A673 (cell line): ENCODE results near the gene DGKA. TPM values are rescaled to one million over a fixed set of nuclear protein-coding genes. Genes with fewer than 3 reads are reported as not detected.

Experiments
- BruUV-seq: library from RNA; stranded (reverse); fragments of 400-500 nt; replicated peaks from 2 replicates; lab custom pipeline; 2021; lab: Mats Ljungman, UMichigan
- CTCF ChIA-PET: fragments of 300-600 bp; sonication (Branson Sonifier 250); formaldehyde crosslinking; loops from one replicate; lab custom pipeline; 2022; ENCODE audit warnings: antibody characterized with exemption; lab: Charles Lee
- POLR2A ChIA-PET: fragments of 300-600 bp; sonication (Branson Sonifier 250); formaldehyde crosslinking; loops from one replicate; lab custom pipeline; 2022; ENCODE audit warnings: antibody characterized with exemption; ENCODE audit not compliant: low non-redundant PET; lab: Charles Lee
- DNase-seq: peaks from one replicate; pipeline ENCODE4 v3.0.0-alpha.2; 2015; ENCODE audit warnings: low spot score
- H3K27ac ChIP-seq: fragments of 200-600 bp; sonication (generic); 2 replicates; pipeline ENCODE4 v1.5.1; 2016; ENCODE audit warnings: mixed run types, low read depth, mild to moderate bottlenecking, mixed read lengths, antibody characterized with exemption, low read length; ENCODE audit not compliant: poor library complexity, severe bottlenecking
- H3K27me3 ChIP-seq: fragments of 200-600 bp; sonication (generic); replicated peaks from 2 replicates; pipeline ENCODE4 v1.6.1; 2017; ENCODE audit warnings: mixed run types, low read depth, mild to moderate bottlenecking, mixed read lengths, antibody characterized with exemption, low read length; ENCODE audit not compliant: insufficient read depth, poor library complexity
- H3K36me3 ChIP-seq: fragments of 200-600 bp; sonication (generic); 2 replicates; pipeline ENCODE4 v1.6.1; 2016; ENCODE audit warnings: mixed run types, mild to moderate bottlenecking, mixed read lengths, antibody characterized with exemption, low read length; ENCODE audit not compliant: insufficient read depth, poor library complexity, severe bottlenecking
- H3K4me1 ChIP-seq: fragments of 200-600 bp; sonication (generic); 2 replicates; pipeline ENCODE4 v1.6.1; 2017; ENCODE audit warnings: mixed run types, mild to moderate bottlenecking, mixed read lengths, antibody characterized with exemption, low read length; ENCODE audit not compliant: insufficient read depth, poor library complexity, severe bottlenecking
- H3K4me3 ChIP-seq: fragments of 200-600 bp; sonication (generic); 2 replicates; pipeline ENCODE4 v1.5.1; 2016; ENCODE audit warnings: low read depth, mixed run types, mild to moderate bottlenecking, mixed read lengths, low read length; ENCODE audit not compliant: poor library complexity, severe bottlenecking
- H3K9me3 ChIP-seq: fragments of 200-600 bp; sonication (generic); 2 replicates; pipeline ENCODE4 v1.6.1; 2016; ENCODE audit warnings: mixed run types, low read depth, mild to moderate bottlenecking, mixed read lengths, antibody characterized with exemption, low read length; ENCODE audit not compliant: poor library complexity, severe bottlenecking
- EZH2 ChIP-seq: fragments of 200-600 bp; sonication (generic); IDR thresholded peaks from 2 replicates; pipeline ENCODE4 v1.6.1; 2017; ENCODE audit warnings: borderline replicate concordance, low read depth, mild to moderate bottlenecking, mixed read lengths, antibody characterized with exemption, low read length; ENCODE audit not compliant: poor library complexity, severe bottlenecking
- intact Hi-C: fragments of 100-400 bp; cut with micrococcal nuclease; formaldehyde crosslinking; loops from one replicate; pipeline ENCODE4 v1.10.0; 2022; ENCODE audit not compliant: unreplicated experiment
- total RNA-seq: library from RNA; stranded (reverse); gene quantifications from 2 replicates; pipeline ENCODE4 v1.2.3, GENCODE V29; 2021
- TF ChIP-seq, protein P1 (sequence below): fragments of 300-800, 200-600 bp; sonication (generic); conservative IDR thresholded peaks from 2 replicates; pipeline ENCODE4 v1.5.1; 2017; ENCODE audit warnings: low read depth, mild to moderate bottlenecking, antibody characterized with exemption, low read length, moderate library complexity, mixed read lengths

DGKA gene
- total RNA-seq, 1 experiment from 2014 or later, result 10.1 TPM

DNA sequence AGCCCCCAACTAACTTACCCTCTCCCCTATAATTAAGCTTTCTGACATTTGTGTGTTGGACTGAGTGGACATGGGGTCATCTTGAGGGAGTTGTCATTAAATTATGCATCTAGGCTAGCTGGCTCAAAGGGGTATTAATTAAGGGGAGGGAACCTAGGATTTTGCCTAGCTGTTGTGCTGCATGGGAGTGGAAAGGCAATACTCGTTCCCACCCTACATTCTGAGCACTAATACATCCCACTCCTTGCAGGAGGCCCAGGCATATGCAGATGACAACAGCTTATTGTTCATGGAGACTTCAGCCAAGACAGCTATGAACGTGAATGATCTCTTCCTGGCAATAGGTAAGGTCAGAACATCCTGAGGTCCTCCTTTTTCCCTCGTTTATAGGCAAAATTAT, 60.1 kb downstream of the DGKA start:
- POLR2A ChIA-PET, result interaction anchor here (0.6 kb wide), 1 partner anchor 70 kb away, joined by 3 read pairs; no protein-coding TSS in a partner anchor
- intact Hi-C loops, result no loop called here
- DNase-seq, result no peak
- Histone ChIP-seq H3K36me3 (peaks cover 61% of the 10 kb centered on the region), H3K27me3 (no peaks in the 10 kb centered on the region), H3K4me1 (no peaks in the 10 kb centered on the region), H3K4me3 (no peak overlapping the region), H3K9me3 (no peaks in the 10 kb centered on the region), H3K27ac (no peak overlapping the region)
- BruUV-seq, result no TSS peak
- TF ChIP-seq EZH2, result no peak
- TF ChIP-seq, protein P1, sequence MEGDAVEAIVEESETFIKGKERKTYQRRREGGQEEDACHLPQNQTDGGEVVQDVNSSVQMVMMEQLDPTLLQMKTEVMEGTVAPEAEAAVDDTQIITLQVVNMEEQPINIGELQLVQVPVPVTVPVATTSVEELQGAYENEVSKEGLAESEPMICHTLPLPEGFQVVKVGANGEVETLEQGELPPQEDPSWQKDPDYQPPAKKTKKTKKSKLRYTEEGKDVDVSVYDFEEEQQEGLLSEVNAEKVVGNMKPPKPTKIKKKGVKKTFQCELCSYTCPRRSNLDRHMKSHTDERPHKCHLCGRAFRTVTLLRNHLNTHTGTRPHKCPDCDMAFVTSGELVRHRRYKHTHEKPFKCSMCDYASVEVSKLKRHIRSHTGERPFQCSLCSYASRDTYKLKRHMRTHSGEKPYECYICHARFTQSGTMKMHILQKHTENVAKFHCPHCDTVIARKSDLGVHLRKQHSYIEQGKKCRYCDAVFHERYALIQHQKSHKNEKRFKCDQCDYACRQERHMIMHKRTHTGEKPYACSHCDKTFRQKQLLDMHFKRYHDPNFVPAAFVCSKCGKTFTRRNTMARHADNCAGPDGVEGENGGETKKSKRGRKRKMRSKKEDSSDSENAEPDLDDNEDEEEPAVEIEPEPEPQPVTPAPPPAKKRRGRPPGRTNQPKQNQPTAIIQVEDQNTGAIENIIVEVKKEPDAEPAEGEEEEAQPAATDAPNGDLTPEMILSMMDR, result no peak
- CTCF ChIA-PET, result no interaction called here

DNA sequence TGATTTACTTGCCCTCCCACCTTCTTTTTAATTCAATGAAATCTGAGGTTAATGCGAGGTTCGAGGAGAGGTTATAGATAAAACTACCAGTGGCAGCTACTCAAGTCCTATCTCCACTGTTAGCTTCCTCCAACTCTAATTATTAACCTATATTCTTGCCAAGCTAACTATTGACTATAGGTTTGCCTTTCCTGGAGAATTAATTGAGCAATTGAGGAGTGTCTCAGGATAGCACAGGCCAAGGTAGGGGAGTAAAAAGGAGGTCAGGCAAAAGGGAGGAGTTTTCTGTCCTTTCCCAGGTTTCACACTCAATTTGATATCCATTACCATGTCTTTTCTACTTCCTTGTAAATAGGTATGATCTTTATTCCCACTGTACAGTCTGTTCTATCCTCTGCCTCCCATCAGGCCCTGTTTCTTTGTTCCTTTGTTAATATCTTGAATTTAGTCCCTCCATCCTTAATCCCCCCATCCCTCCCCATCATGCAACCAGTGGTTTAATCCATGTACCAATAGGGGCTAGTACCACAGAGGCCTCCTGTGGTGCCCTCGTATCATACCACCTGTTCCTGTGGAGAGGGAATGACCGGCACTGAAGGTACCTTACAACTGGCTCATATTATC, 62.4 kb downstream of the DGKA start:
- Histone ChIP-seq H3K27me3 (no peaks in the 10 kb centered on the region), H3K36me3 (peaks cover 58% of the 10 kb centered on the region), H3K9me3 (no peaks in the 10 kb centered on the region), H3K4me3 (no peak overlapping the region), H3K27ac (no peak overlapping the region), H3K4me1 (peaks cover 3% of the 10 kb centered on the region)
- no peak for TF ChIP-seq EZH2
- TF ChIP-seq, protein P1, result no peak
- no peak for DNase-seq
- TSS peak; percentile 25 for BruUV-seq
- CTCF ChIA-PET, result no interaction called here
- POLR2A ChIA-PET, result no interaction called here
- intact Hi-C loops, result no loop called here

DNA sequence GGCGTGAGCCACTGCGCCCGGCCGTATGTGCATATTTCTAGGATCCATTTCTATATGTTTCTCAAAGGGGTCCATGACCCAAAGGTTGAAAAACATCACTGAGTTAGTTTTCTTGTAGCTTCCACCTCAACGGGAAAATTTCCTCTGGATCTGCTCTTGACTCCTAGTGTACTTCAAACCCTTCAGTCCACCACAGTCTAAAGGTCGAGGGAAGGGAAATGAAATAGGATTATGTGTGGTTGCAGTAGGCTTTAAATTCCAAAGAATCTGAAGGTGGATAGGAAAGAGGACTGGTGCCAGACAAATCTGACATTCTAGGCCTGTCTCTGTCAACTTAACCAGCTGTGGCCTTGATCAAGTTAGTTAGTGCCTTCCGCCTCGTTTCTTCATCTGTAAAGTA, 64.4 kb downstream of the DGKA start:
- no TSS peak for BruUV-seq
- Histone ChIP-seq H3K27ac (no peak overlapping the region), H3K4me1 (peaks cover 3% of the 10 kb centered on the region), H3K36me3 (peaks cover 46% of the 10 kb centered on the region), H3K27me3 (no peaks in the 10 kb centered on the region), H3K9me3 (no peaks in the 10 kb centered on the region), H3K4me3 (no peak overlapping the region)
- no peak for DNase-seq
- CTCF ChIA-PET, result interaction anchor here (0.6 to 1.4 kb wide), 7 partner anchors 14 to 163 kb away, joined by 3 to 11 read pairs (median 5); partner anchors contain the start of genes MYL6, PA2G4, RAB5B and ZC3H10
- no peak for TF ChIP-seq EZH2
- TF ChIP-seq, protein P1, result no peak
- POLR2A ChIA-PET, result no interaction called here
- intact Hi-C loops, result loop anchor here (5.0 kb wide), 1 partner anchor 47 kb away; the partner anchor contains the start of gene RPS26
